ENCODE data around the gene FGD3.

FGD3 gene

DNA sequence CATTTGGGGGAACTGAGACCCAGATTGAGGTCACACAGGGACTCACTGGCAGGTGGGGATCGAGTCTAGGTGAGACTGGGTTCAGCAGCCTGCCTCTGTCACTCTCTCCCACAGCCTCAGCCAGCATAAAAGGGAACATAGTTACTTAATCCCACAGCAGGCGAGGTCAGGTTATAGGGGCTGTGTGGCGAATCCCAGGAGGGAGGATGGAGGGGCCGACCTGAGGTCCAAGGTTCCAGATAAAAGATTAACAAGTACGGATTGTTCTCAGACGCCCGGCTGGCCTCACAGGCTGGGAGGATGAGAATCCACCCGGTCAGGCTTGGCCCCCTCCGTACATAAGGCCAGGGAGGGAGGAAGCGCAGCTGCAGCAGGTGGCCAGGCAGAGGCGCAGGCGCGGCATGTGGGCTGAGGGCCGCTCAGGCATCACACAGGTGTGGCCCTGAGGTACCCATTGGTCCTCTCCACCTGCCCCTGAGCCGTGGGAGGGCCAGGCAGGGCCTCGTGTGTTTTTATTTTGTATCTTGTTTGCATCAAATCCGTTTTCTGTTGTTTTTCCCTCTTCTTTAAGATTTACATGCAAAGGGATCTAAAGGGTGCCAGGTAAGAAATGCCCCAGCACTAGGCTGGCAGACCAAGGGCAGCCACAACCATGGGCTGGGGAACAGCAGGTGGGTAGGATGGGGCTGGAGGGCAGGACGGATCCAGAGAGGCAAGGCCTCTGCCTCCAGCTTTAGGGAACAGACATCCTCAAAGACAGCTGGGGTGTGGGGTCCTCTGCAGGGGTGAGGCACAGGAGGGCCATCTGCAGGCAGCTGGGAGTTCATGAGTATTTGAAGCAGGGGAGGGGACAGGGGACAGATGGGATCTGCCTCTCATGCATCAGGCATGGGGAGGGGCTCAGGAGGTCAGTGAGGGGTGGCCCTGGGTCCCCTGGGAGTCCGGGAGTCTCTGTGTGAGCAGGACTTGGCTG is 114.8 kb downstream of the FGD3 start:
- no peaks in the 10 kb centered on the region for H3K79me1 ChIP-seq (ENCODE audit: low read length)
- no peak overlapping the region for H3K4me2 ChIP-seq (ENCODE audit: low read length)
- H3K56ac ChIP-seq (ENCODE audit: low read length) = peak overlapping the region; percentile 15
- H3K36me3 ChIP-seq (ENCODE audit: control insufficient read depth, insufficient read depth, low read length) = no peaks in the 10 kb centered on the region
- H3K4me1 ChIP-seq (ENCODE audit: control insufficient read depth, low read depth, low read length) = peaks cover 9% of the 10 kb centered on the region
- no peak overlapping the region for H3K4me3 ChIP-seq (ENCODE audit: low read length)
- no peak overlapping the region for H4K5ac ChIP-seq (ENCODE audit: low read length)
- no CpG with 5 or more reads among the region's 19 CpGs for WGBS (ENCODE audit: extremely low coverage, insufficient coverage, low lambda C conversion rate)
- H3K23ac ChIP-seq (ENCODE audit: low read length) = no peak overlapping the region
- H3K18ac ChIP-seq (ENCODE audit: low read length) = no peak overlapping the region
- H3K4ac ChIP-seq (ENCODE audit: low read depth, low read length) = no peak overlapping the region
- H2BK15ac ChIP-seq (replicated peaks; ENCODE audit: low read depth) = no peak overlapping the region
- no peak overlapping the region for H4K8ac ChIP-seq (ENCODE audit: low read depth, low read length)
- no peak for DNase-seq
- H2BK120ac ChIP-seq (ENCODE audit: low read depth, low read length) = no peak overlapping the region
- no peak overlapping the region for H2AK5ac ChIP-seq (ENCODE audit: low read length)
- no peaks in the 10 kb centered on the region for H3K79me2 ChIP-seq (ENCODE audit: control insufficient read depth, insufficient read depth, low read length)
- no peak overlapping the region for H2BK5ac ChIP-seq (ENCODE audit: low read length)
- no peak overlapping the region for H3K9ac ChIP-seq (ENCODE audit: low read length)
- no peaks in the 10 kb centered on the region for H3K27me3 ChIP-seq (ENCODE audit: insufficient read depth, low read length, poor library complexity)
- H3K27ac ChIP-seq (ENCODE audit: low read depth, low read length) = no peak overlapping the region

DNA sequence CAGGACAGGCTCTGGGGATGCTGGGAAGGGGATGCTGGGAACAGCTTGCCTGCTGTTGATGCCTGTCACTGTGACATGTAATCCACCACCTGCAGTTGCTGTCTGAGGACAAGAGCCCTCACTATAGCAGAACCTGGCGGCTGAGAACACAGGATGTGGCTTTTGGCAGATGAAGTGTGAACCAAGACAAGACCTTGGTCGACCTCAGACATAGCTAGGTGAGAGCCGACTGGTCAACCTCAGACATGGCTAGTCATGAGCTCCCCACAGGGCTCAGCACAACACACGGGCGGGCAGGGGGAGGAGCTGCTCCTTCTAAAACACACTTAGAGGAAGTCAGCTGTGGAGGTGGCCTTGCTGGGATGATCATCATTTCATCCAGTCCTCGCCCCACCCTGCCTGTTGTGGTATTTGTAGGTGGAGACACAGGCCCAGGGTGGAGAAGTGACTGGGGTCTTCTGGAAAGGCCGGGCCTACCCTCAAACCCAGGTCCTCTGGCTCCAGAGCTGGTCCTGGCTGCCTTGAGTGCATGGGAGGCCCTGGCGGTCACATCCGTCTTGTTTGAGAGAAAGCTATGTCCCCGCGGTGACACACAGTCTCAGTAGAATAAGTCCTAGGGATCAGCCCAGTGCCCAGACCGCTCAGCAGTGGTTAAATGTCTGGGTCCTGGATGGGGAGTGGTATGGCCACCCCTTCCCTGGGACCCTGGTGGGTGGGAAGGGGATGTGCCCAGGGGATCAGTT is 117.2 kb downstream of the FGD3 start:
- Histone ChIP-seq H3K23ac (ENCODE audit: low read length) (no peak overlapping the region), H3K9ac (ENCODE audit: low read length) (no peak overlapping the region), H3K79me1 (ENCODE audit: low read length) (no peaks in the 10 kb centered on the region), H3K36me3 (ENCODE audit: control insufficient read depth, insufficient read depth, low read length) (no peaks in the 10 kb centered on the region), H3K4me2 (ENCODE audit: low read length) (no peak overlapping the region), H3K4me3 (ENCODE audit: low read length) (no peak overlapping the region), H3K27ac (ENCODE audit: low read depth, low read length) (no peak overlapping the region), H4K5ac (ENCODE audit: low read length) (no peak overlapping the region), H3K27me3 (ENCODE audit: insufficient read depth, low read length, poor library complexity) (no peaks in the 10 kb centered on the region), H4K8ac (ENCODE audit: low read depth, low read length) (no peak overlapping the region), H3K79me2 (ENCODE audit: control insufficient read depth, insufficient read depth, low read length) (no peaks in the 10 kb centered on the region), H3K4me1 (ENCODE audit: control insufficient read depth, low read depth, low read length) (peaks cover 7% of the 10 kb centered on the region), H3K4ac (ENCODE audit: low read depth, low read length) (no peak overlapping the region), H3K56ac (ENCODE audit: low read length) (no peak overlapping the region), H2BK120ac (ENCODE audit: low read depth, low read length) (no peak overlapping the region), H2AK5ac (ENCODE audit: low read length) (no peak overlapping the region), H3K18ac (ENCODE audit: low read length) (no peak overlapping the region), H2BK15ac (replicated peaks; ENCODE audit: low read depth) (no peak overlapping the region), H2BK5ac (ENCODE audit: low read length) (no peak overlapping the region)
- peak; percentile 63 for DNase-seq
- WGBS (ENCODE audit: extremely low coverage, insufficient coverage, low lambda C conversion rate) = no CpG with 5 or more reads among the region's 12 CpGs

DNA sequence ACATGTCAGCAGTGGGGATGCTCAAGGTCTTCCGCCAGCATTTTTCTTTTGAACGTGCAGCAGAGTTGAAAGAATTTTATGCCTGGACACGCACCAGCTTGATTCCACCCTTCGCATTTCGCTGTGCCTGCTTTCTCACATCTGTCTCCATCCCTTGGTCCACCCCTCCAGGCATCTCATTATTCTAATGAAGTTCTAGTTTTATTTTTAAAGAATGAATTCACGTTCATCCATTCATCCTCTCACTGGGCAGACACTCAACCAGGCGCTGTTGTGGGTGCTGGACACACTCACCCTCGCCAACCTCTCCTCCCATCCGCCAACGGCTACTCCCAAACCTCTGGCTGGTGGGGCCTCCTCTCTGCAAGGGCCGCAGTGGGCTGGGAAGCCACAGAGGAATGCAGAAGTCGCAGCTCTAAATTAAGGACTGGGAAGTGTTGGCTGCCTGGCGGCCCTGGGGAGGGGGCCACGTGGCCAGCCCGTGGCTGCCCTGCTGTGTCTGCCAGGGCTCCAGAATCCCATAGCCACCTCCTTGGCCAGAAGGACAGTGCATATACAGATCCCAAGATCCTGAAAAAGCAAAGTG is 117.9 kb downstream of the FGD3 start:
- no peak overlapping the region for H2BK5ac ChIP-seq (ENCODE audit: low read length)
- WGBS (ENCODE audit: extremely low coverage, insufficient coverage, low lambda C conversion rate) = no CpG with 5 or more reads among the region's 15 CpGs
- H3K79me1 ChIP-seq (ENCODE audit: low read length) = no peaks in the 10 kb centered on the region

DNA sequence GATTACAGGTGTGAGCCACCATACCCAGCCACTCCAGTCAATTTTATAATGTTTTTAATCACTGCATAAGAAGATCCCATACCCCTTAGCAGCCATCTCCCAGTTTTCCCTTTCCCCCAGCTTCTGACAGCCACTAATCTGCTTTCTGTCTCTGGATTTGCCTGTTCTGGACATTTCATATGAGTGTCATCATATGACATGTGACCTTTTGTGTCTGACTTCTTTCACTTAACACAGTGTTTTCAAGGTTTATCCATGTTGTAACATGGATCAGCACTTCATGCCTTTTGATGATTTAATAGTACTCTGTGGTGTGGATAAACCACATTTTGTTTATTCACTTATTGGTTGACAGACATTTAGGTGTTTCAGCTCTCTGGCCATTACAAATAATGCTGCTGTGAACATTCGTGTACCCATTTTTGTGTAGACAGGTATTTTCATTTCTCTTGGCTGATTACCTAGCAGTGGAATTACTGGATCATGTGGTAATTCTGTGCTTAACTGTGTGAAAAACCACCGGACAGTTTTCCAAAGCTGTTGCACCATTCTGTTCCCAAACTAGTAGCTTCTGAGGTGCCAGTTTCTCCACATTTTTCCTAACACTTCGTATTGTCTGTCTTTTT is 119.8 kb downstream of the FGD3 start:
- no peaks in the 10 kb centered on the region for H3K36me3 ChIP-seq (ENCODE audit: control insufficient read depth, insufficient read depth, low read length)
- H3K23ac ChIP-seq (ENCODE audit: low read length) = no peak overlapping the region
- no peak overlapping the region for H4K8ac ChIP-seq (ENCODE audit: low read depth, low read length)
- H2BK15ac ChIP-seq (replicated peaks; ENCODE audit: low read depth) = no peak overlapping the region
- H3K9ac ChIP-seq (ENCODE audit: low read length) = no peak overlapping the region
- no peaks in the 10 kb centered on the region for H3K79me2 ChIP-seq (ENCODE audit: control insufficient read depth, insufficient read depth, low read length)
- no peaks in the 10 kb centered on the region for H3K4me1 ChIP-seq (ENCODE audit: control insufficient read depth, low read depth, low read length)
- no peak overlapping the region for H3K4ac ChIP-seq (ENCODE audit: low read depth, low read length)
- H4K5ac ChIP-seq (ENCODE audit: low read length) = no peak overlapping the region
- no peak overlapping the region for H2BK5ac ChIP-seq (ENCODE audit: low read length)
- no peak overlapping the region for H2BK120ac ChIP-seq (ENCODE audit: low read depth, low read length)
- H3K27me3 ChIP-seq (ENCODE audit: insufficient read depth, low read length, poor library complexity) = no peaks in the 10 kb centered on the region
- no peak overlapping the region for H3K4me3 ChIP-seq (ENCODE audit: low read length)
- H3K18ac ChIP-seq (ENCODE audit: low read length) = no peak overlapping the region
- no peak for DNase-seq
- no CpG with 5 or more reads among the region's 3 CpGs for WGBS (ENCODE audit: extremely low coverage, insufficient coverage, low lambda C conversion rate)
- no peak overlapping the region for H3K56ac ChIP-seq (ENCODE audit: low read length)
- no peak overlapping the region for H3K4me2 ChIP-seq (ENCODE audit: low read length)
- no peaks in the 10 kb centered on the region for H3K79me1 ChIP-seq (ENCODE audit: low read length)
- no peak overlapping the region for H3K27ac ChIP-seq (ENCODE audit: low read depth, low read length)
- H2AK5ac ChIP-seq (ENCODE audit: low read length) = no peak overlapping the region

More for the DNA sequence above, 117.9 kb downstream of the FGD3 start:
- Histone ChIP-seq H3K4me2 (ENCODE audit: low read length) (no peak overlapping the region), H3K23ac (ENCODE audit: low read length) (no peak overlapping the region), H3K56ac (ENCODE audit: low read length) (no peak overlapping the region), H3K36me3 (ENCODE audit: control insufficient read depth, insufficient read depth, low read length) (no peaks in the 10 kb centered on the region), H3K18ac (ENCODE audit: low read length) (no peak overlapping the region), H4K8ac (ENCODE audit: low read depth, low read length) (no peak overlapping the region), H2BK120ac (ENCODE audit: low read depth, low read length) (no peak overlapping the region), H3K9ac (ENCODE audit: low read length) (no peak overlapping the region), H3K27me3 (ENCODE audit: insufficient read depth, low read length, poor library complexity) (no peaks in the 10 kb centered on the region), H3K79me2 (ENCODE audit: control insufficient read depth, insufficient read depth, low read length) (no peaks in the 10 kb centered on the region), H2BK15ac (replicated peaks; ENCODE audit: low read depth) (no peak overlapping the region), H3K4me3 (ENCODE audit: low read length) (no peak overlapping the region), H4K5ac (ENCODE audit: low read length) (no peak overlapping the region), H3K4ac (ENCODE audit: low read depth, low read length) (no peak overlapping the region), H3K4me1 (ENCODE audit: control insufficient read depth, low read depth, low read length) (peaks cover 1% of the 10 kb centered on the region), H3K27ac (ENCODE audit: low read depth, low read length) (no peak overlapping the region), H2AK5ac (ENCODE audit: low read length) (no peak overlapping the region)
- DNase-seq = no peak

DNA sequence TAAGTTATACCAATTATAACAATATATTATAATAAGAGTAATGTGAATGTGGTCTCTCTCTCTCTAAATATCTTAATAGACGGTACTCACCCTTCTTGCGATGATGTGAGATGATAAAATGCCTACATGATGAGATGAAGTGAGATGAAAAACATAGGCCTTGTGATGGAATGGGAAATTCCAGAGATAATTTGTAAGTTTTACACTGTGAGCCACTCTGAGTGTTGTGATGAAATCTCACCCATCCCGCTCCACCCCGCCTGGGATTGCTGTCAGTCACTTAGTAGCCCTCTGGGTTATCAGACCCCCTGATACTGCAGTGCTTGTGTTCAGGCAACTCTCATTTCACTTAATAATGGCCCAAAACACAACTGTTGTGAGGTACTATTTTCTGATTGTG is 121.6 kb downstream of the FGD3 start:
- Histone ChIP-seq H2AK5ac (ENCODE audit: low read length) (no peak overlapping the region), H4K5ac (ENCODE audit: low read length) (no peak overlapping the region), H3K79me2 (ENCODE audit: control insufficient read depth, insufficient read depth, low read length) (no peaks in the 10 kb centered on the region), H2BK15ac (replicated peaks; ENCODE audit: low read depth) (no peak overlapping the region), H3K18ac (ENCODE audit: low read length) (no peak overlapping the region), H3K23ac (ENCODE audit: low read length) (no peak overlapping the region), H2BK120ac (ENCODE audit: low read depth, low read length) (no peak overlapping the region), H4K8ac (ENCODE audit: low read depth, low read length) (no peak overlapping the region), H3K4ac (ENCODE audit: low read depth, low read length) (no peak overlapping the region), H3K9ac (ENCODE audit: low read length) (no peak overlapping the region), H3K27me3 (ENCODE audit: insufficient read depth, low read length, poor library complexity) (no peaks in the 10 kb centered on the region), H3K4me3 (ENCODE audit: low read length) (no peak overlapping the region), H3K4me1 (ENCODE audit: control insufficient read depth, low read depth, low read length) (no peaks in the 10 kb centered on the region), H2BK5ac (ENCODE audit: low read length) (no peak overlapping the region), H3K36me3 (ENCODE audit: control insufficient read depth, insufficient read depth, low read length) (no peaks in the 10 kb centered on the region), H3K56ac (ENCODE audit: low read length) (no peak overlapping the region), H3K79me1 (ENCODE audit: low read length) (no peaks in the 10 kb centered on the region), H3K27ac (ENCODE audit: low read depth, low read length) (no peak overlapping the region), H3K4me2 (ENCODE audit: low read length) (no peak overlapping the region)
- no peak for DNase-seq
- no CpG with 5 or more reads among the region's 4 CpGs for WGBS (ENCODE audit: extremely low coverage, insufficient coverage, low lambda C conversion rate)

All from mesendoderm (in vitro differentiated cells).